GM18511 (cell line): ENCODE data around the gene KLHDC2.
A peak's percentile ranks its signal among the peaks of the same experiment; 100 is the strongest.
"Not testable (repeated sequence)": the region's sequence is repeated elsewhere in the genome, so short reads cannot be mapped to it uniquely, and the experiment has no call there.

Experiments
- ATAC-seq: cut with Tn5 transposase; IDR thresholded peaks from one replicate; pipeline ENCODE4 v1.9.1; 2021; ENCODE audit warnings: mild to moderate bottlenecking, moderate library complexity; ENCODE audit not compliant: unreplicated experiment

KLHDC2 gene, protein sequence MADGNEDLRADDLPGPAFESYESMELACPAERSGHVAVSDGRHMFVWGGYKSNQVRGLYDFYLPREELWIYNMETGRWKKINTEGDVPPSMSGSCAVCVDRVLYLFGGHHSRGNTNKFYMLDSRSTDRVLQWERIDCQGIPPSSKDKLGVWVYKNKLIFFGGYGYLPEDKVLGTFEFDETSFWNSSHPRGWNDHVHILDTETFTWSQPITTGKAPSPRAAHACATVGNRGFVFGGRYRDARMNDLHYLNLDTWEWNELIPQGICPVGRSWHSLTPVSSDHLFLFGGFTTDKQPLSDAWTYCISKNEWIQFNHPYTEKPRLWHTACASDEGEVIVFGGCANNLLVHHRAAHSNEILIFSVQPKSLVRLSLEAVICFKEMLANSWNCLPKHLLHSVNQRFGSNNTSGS

DNA sequence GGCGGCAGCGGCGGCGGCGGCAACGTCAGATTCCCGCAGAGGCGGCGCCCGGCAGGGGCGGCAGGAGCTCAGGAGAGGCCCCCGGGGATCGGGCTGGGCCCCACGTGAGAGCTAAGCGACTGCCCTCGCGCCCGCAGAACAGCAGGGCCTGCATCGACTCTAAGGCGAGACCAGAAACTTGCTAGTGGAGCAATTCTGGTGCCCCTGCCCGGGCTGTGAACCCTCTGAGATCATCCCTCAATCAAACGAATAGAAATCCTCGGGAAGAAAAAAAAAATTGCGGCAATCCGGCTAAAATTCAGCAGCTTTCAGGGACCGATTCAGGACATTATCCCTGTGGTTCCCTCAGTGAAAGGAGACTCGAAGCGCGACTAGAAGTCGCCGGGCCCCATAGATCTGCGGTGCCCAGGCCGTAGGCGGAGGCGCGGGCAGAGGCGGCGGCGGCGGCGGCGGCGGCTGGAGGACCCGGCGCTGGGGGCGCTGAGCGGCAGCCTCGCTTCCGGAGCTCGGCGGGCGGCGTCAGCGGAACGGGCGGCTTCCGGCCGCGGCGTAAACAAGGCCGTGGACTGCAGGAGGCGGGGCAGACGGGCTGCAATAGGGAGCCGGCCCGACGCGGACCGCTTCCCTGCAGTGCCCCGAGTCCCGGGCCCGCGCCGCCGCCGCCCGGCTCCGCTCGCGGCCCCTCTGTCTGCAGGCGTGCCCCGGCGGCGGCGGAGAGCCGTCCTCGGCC is at the start of gene KLHDC2:
TSS of gene KLHDC2 (plus strand) at position 583 of the 730 bp plus-strand sequence. CDS start 316 bp downstream, outside the sequence.
- peak; percentile 94 for ATAC-seq

DNA sequence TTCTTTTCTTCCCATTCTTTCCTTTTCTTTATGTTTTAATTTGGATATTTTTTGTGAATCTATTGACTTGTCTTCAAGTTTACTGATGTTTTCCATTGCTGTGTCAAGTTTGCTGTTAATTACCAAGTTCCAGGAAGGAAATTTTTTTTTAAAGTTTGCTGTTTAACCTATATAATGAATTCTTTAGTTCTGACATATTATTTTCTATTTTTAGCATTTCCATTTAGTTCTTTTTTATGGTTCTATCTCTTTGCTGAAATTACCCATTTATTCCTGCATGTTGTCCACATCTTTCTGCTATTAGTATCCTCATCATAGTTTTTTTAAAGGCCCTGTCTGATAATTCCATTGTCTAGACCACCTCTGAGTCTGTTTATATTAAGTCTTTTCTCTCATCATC is 47.2 kb upstream of the KLHDC2 start:
- ATAC-seq = no peak

DNA sequence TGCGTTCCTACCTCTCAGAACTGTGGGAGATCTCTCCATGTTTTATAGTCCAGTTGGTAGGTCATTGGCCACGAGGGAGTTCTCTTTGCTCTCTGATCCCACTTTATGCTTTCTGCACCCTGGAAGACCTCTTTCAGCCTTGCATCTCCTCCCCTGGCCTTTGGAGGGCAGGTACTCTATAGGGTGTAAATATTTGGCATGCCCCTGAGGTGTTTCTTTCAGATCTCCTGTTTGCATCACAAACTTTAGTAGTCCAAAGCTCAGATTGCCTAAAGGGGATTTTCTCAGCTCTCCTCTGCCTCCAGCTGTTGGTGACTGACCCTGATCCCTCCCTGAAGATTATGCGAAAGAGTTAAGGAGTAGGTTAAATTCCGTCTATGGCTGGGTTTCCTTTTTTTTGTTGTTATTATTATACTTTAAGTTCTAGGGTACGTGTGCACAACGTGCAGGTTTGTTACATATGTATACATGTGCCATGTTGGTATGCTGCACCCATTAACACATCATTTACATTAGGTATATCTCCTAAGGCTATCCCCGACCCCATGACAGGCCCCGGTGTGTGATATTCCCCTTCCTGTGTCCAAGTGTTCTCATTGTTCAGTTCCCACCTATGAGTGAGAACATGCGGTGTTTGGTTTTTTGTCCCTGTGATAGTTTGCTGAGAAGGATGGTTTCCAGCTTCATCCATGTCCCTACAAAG is 46.1 kb upstream of the KLHDC2 start:
- ATAC-seq = not testable (repeated sequence)

DNA sequence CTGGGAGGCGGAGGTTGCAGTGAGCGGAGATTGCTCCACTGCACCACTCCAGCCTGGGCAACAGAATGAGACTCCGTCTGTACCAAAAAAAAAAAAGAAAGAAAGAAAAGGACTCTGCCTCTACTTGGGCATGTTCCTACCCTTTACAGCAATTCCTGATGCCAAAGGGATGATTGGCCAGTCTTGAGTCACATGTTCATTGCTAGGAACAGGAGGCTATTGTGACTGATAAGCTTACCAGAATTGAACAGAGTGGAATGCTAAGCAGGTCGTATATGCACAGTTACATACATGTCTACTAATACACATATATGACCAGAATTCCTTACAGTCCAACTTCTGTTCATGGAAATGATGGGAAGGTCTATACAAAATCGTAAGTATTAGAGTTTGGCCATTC is 40.8 kb upstream of the KLHDC2 start:
- ATAC-seq = no peak

DNA sequence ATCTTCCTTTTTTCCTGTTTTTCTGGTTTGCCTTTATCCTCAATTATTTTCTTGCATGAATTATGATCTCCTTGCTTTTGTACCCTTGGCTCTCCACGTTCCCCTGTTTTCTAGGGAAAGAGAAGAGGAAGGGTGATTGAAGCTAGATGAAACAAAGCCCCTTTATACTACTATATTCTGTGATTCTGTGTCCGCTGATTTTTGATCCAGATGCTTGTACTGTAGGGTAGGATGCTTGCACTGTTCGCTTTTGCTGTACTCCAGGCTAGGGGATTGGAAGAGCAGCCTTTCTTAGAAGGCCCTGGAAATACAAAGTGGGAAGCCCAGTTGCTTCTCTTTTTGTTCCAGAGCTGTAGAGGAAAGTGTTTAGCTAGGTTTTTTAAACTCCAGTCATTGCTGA is 35.1 kb upstream of the KLHDC2 start:
- ATAC-seq = no peak

DNA sequence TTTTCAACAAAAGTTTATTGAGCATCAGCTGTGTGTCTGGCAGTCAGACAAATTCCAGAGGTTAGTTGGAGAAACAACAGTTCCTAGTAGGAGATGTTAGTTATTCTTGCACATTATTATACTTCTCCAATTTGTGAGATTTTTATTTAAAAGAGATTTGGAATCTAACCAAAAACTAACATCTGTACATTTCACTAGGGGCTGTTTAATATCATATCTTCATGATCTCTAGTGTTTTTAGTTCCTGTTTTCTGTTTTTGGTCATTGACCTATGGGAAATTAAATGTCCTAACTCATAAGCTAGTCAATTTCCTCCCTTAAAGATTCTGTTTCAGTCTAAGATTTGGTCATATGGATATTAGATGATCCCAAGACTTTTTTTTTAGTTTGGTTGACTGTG is 34.1 kb upstream of the KLHDC2 start:
- no peak for ATAC-seq

DNA sequence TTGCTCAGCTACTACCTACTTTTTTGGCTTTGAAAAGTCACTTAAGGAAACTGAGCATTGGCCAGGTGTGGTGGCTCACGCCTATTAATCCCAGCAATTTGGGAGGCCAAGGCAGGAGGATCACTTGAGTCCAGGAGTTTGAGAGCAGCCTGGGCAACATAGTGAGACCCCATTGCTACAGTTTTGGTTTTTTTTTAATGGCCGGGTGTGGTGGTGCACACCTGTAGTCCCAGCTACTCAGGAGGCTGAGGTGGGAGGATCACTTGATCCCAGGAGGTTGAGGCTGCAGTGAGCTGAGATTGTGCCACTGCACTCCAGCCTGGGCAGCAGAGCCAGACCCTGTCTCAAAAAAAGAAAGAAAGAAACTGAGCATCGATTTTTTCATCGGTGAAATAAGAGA is 32.3 kb upstream of the KLHDC2 start:
- not testable (repeated sequence) for ATAC-seq

DNA sequence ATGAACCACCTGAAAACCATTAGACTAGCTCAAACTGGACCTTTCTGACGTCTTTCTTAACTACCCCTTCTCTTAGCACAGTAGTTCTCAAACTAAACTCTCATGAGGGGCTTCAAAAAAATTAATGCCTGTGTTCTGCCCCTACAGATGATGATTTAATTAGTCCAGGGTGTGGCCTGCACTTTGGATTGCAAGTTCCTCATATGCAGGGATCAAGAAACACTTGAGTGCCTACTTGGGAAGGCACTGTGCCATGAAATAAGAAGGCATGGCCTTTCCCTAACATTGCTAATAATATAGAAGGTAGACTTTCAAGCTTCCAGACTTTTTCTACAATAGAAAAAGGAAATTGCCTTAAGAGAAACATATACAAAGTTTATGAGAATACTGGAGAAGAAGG is 22.8 kb upstream of the KLHDC2 start:
- ATAC-seq = no peak

DNA sequence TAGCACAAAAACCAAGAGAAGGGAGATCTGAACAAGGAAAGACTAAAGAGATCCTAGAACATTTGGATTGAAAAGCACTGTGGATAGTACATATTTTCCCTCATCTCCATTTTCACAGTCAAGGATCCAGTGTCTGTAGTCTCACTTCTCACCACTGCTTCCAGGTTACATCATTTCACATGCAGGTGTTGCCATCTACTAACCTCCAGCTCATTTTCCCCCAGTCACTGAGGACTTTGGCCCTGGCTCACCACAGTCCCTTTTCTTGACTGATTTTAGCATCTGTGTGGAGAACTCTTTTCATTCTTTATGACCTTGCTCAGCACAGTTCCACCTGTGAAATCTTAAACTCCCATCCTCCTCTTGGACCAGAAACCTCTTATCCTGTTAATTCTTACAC is 21.5 kb upstream of the KLHDC2 start:
- ATAC-seq = not testable (repeated sequence)

DNA sequence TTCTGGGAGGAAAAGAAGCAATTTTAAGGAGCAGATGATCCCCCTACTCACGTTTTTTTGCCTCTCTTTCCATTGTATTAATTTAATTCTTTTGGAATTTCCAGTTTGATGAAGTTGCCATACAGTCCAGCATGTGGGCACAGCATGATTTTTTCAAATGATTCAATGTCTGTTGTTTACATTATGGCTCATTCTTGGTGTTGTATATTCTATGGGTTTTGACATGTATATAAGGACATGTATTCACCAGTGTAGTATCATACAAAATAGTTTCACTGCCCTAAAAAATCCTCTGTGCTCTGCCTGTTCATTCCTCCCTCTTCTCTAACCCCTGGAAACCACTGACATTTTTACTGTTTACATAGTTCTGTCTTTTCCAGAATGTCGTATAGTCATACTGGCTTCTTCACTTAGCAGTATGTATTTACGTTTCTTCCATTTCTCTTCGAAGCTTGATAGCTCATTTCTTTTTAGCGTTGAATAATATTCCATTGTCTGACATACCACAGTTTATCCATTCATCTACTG is 13.3 kb upstream of the KLHDC2 start:
- ATAC-seq = no peak

DNA sequence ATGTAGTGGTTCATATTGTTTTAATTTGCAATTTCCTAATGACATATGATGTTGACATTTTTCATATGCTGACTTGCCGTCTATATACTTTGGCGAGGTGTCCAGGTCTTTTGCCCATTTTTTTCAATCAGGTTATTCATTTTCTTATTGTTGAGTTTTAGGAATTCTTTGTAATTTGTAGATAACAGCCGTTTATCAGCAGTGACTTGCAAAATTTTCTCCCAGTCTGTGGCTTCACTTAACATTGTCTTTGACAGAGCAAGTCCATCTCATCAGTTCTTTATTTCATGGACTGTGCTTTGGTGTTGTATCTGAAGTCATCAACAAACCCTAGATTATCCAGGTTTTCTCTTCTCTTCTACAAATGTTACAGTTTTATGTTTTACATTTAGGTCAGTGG is 12.6 kb upstream of the KLHDC2 start:
- no peak for ATAC-seq

DNA sequence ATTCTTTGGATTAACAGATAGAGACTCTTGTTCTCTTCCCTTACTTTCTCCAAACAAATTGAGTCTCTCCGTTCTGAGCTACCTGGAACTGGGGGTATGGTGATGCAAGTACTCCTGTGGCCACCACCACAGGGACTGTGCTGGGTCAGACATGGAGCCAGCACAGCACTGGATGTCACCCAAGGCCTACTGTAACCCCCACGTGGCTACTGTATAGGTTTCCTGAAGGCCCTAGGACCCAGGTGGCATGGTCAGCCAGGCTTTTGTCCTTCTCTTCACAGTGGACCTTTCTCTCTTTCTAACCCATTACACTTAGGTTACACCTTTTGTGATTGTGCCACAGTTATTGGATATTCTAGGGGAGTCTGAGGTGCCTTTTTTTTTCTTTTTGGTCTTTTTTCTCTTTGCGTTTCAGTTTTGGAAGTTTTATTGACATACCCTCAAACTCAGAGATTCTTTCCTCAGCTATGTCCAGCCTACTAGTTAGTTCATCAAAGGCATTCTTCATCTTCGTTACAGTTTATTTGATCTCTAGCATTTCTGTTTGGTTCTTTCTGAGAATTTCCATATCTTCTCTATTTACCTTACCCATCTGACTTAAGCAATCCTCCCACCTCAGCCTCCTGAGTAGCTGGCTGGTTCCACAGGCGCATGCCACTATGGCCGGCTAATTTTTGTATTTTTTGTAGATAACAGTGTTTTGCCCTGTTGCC is 6.0 kb upstream of the KLHDC2 start:
- no peak for ATAC-seq

DNA sequence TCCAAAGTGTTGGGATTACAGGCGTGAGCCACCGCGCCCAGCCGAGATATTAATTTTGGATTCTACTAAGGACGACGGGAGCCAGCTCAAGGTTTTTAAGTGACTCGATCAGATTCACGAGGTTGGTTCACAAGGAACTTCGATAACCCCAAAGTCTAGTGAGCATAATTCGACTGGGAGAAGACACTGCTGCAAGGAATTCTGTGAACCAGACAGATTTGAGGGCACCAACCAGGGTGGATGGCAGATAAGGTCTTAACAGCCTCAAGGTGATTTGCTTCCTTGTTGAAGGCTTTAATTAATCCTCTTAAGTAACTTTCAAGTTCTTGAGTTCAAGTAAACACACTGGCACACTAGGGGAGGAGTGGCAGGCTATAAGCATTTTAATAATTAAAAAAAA is 1.1 kb upstream of the KLHDC2 start:
- ATAC-seq = no peak

DNA sequence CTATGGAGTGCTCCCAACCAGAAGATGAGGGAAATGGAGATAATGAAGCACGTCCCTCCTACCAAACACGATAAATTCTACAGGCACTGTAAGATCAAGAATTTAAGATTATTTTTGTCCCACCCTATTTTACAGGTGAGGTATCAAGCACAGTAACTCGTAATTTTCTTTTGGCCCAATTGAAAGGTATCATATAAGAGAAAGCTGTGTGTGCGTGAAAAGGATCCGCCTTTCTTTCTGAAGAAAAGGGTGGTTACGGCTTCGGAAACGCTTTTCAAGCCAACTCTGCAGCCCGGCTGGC is 733 bp upstream of the KLHDC2 start:
- ATAC-seq = no peak

DNA sequence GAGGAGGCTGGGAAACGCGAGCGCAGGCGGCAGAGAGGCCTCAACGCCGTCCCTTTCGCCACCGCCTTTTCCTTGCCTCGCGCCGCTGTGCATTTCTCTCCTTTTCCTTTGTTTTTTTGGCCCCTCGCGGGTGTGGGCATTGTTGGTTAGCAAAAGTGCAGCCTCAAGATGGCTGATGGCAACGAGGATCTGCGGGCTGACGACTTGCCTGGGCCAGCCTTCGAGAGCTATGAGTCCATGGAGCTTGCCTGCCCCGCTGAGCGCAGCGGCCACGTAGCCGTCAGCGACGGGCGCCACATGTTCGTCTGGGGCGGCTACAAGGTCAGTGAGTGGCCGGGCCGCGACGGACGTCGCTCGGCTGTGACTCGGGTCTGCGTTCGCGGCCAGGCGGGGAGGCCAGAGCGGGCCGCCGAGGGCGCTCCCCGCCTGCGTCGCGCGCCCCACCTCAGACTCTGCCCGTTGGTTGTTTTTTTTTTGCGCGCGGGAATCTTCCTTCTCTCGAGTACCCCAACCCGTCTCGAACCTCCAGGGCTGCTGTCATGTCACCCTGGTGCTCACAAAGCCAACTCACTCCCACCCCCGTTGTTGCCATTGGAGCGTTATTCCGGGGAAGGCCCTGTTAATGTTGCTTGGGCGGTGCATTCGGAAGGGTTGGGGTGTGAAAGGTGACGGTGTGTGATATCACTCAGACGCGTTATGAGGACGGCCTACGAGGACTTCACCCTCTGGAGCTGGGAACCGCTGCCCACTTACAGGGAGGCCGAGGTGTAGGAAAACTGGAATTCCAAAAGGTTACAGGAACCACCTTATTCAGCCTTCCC is 558 bp downstream of the KLHDC2 start:
- peak; percentile 32 for ATAC-seq

DNA sequence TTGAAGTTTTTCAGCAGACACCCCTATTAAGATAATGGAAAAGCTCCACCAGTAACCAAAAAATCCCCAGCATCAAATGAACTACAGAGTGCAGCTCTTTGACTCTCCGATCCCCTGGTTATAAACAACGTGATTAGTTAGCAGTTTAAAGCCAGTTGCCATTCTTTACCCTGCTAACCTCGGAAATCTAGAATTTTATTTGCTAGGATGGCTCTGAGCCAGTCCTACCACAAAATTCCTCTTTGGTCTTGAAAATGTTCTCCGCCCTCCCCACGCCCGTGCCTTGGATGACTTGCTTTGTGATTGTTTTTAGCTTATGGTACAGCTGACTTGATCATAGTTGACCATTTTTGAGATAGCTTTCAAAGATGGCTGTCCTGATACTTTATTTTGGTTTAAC is 1.2 kb downstream of the KLHDC2 start:
- no peak for ATAC-seq

DNA sequence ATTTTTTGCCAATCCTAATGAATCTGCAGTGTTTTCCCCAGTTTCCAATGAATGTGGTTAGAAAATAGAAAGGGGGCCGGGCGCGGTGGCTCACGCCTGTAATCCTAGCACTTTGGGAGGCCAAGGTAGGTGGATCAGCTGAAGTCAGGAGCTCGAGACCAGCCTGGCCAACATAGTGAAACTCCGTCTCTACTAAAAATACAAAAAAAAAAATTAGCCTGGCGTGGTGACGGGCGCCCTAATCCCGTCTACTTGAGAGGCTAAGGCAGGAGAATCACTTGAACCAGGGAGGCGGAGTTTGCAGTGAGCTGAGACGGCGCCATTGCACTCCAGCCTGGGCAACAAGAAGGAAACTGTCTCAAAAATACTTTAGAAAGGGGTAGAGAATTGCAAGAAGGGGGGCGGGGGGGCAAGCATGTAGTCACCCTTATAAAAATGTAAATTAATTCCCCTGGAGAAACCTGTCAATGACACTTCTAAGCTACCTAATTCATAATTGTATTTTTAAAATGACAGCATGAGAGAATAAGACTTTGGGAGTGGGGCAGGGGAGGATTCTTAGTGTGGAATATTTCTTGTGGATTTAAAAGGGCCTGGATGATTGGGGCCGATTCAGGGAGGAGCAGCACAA is 1.7 kb downstream of the KLHDC2 start:
- no peak for ATAC-seq

DNA sequence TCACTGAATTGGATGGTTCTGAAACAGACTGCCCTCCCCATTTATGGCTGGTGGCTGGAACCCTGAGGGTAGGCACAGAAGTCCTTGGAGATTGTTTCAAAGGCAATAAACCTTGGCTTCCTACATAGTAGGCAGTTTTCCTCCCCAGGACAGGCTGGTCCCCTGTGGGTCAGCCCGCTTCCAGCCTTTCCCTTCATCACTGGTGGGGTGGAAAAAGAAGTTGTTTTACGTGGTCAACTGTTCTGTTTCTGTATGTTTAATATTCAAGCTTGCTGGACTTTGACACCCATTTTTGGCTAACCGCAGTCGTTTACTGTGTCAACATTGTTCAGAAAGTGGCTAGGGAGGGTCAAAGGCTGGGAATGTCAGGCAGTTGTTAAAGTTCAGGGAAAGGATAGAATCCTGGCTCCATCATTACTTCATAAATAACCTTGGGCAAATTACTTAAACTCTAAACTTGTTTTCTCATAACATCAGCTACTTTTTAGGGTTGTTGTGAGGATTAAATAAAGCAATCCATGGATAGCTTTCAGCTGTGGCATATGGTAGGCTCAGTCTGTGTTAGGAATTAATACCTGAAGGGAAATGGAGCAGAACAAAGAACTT is 2.4 kb downstream of the KLHDC2 start:
- no peak for ATAC-seq

DNA sequence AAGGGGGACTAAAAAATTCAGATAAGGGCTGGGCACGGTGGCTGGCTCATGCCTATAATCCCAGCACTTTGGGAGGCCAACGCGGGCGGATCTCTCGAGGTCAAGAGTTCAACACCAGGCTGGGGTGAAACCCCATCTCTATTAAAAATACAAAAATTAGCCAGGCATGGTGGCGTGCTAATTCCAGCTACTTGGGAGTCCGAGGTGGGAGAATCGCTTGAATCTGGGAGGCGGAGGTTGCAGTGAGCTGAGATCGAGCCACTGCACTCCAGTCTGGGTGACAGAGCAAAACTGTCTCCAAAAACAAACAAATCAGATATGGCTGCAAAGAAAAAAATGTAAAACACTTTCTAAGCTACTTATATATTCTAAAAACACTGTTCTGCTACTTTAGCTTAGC is 3.7 kb downstream of the KLHDC2 start:
- not testable (repeated sequence) for ATAC-seq
